Measurements from ENCODE around the gene SHISA7.

SHISA7 gene

GRCh38 chr19:55456347-55456746 is 13.2 kb upstream of the SHISA7 start:
- no peak for TF ChIP-seq CTCF (IDR thresholded peaks at IDR 0.05; ENCODE audit: control insufficient read depth, insufficient read depth, low read depth, low read length, missing control alignments)
- DNase-seq (ENCODE audit: low read depth) = no peak

GRCh38 chr19:55455576-55456235 is 12.6 kb upstream of the SHISA7 start:
- DNase-seq (ENCODE audit: low read depth) = no peak
- H3K4me3 ChIP-seq (ENCODE audit: control insufficient read depth, low read depth, low read length) = no peak overlapping the region
- TF ChIP-seq CTCF (IDR thresholded peaks at IDR 0.05; ENCODE audit: control insufficient read depth, insufficient read depth, low read depth, low read length, missing control alignments) = no peak

More at GRCh38 chr19:55456347-55456746, 13.2 kb upstream of the SHISA7 start:
- H3K4me3 ChIP-seq (ENCODE audit: control insufficient read depth, low read depth, low read length) = no peak overlapping the region

- H3K4me3 ChIP-seq (ENCODE audit: control insufficient read depth, low read depth, low read length) = no peak overlapping the region
- peak; percentile 82 for TF ChIP-seq CTCF (IDR thresholded peaks at IDR 0.05; ENCODE audit: control insufficient read depth, insufficient read depth, low read depth, low read length, missing control alignments)
- DNase-seq (ENCODE audit: low read depth) = no peak
Measured at GRCh38 chr19:55454787-55455243, 11.7 kb upstream of the SHISA7 start.

GRCh38 chr19:55453511-55454260 is 10.6 kb upstream of the SHISA7 start:
- no peak for DNase-seq (ENCODE audit: low read depth)
- TF ChIP-seq CTCF (IDR thresholded peaks at IDR 0.05; ENCODE audit: control insufficient read depth, insufficient read depth, low read depth, low read length, missing control alignments) = no peak
- no peak overlapping the region for H3K4me3 ChIP-seq (ENCODE audit: control insufficient read depth, low read depth, low read length)

- TF ChIP-seq CTCF (IDR thresholded peaks at IDR 0.05; ENCODE audit: control insufficient read depth, insufficient read depth, low read depth, low read length, missing control alignments) = no peak
- no peak for DNase-seq (ENCODE audit: low read depth)
- H3K4me3 ChIP-seq (ENCODE audit: control insufficient read depth, low read depth, low read length) = no peak overlapping the region
Measured at GRCh38 chr19:55452749-55453346, 9.7 kb upstream of the SHISA7 start.

GRCh38 chr19:55451965-55452748 is 9.1 kb upstream of the SHISA7 start:
- no peak overlapping the region for H3K4me3 ChIP-seq (ENCODE audit: control insufficient read depth, low read depth, low read length)

More at GRCh38 chr19:55451965-55452748, 9.1 kb upstream of the SHISA7 start:
- no peak for DNase-seq (ENCODE audit: low read depth)
- TF ChIP-seq CTCF (IDR thresholded peaks at IDR 0.05; ENCODE audit: control insufficient read depth, insufficient read depth, low read depth, low read length, missing control alignments) = no peak

All from AG09309 (cell line).